AG09319 (cell line): ENCODE data around the gene PCDH15.

Experiments used
- DNase-seq: peaks from one replicate; pipeline ENCODE4 v3.0.0-alpha.2; 2010; ENCODE audit warnings: low read depth; ENCODE audit errors: extremely low read depth
- CTCF ChIP-seq: IDR thresholded peaks from 2 replicates; pipeline ENCODE4 v1.5.1; 2011; ENCODE audit warnings: low read depth, mild to moderate bottlenecking, inconsistent platforms, low read length, moderate library complexity

PCDH15 gene

GRCh38 chr10:53771701-53772100, 1029.3 kb downstream of the PCDH15 start:
- TF ChIP-seq CTCF = no peak
- no peak for DNase-seq

DNA sequence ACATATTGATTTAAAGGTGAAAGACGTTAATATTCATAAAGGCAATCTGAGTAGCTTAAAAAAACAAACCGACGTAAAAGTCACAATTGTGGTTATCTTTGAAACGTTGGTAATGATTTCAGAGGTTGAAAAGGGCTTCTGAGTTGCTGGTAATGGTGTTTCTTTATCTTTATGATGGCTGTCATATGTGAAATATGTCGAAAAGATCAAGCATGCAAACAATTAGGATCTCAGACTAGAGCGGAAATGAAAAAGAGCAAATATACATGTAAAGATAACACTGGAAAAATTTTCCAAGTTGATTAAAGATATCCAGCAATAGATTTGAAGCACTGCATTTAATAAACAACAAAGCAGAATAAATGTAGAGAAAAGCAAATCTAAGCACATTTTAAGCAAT, 1030.1 kb downstream of the PCDH15 start:
- TF ChIP-seq CTCF = no peak
- no peak for DNase-seq

- DNase-seq = no peak
- TF ChIP-seq CTCF = no peak
Observed at GRCh38 chr10:53765311-53765710, 1035.7 kb downstream of the PCDH15 start.

- no peak for TF ChIP-seq CTCF
- DNase-seq = no peak
Observed at GRCh38 chr10:53754596-53755250, 1046.3 kb downstream of the PCDH15 start.
